ENCODE results near the gene PDLIM5.

Gene PDLIM5

DNA sequence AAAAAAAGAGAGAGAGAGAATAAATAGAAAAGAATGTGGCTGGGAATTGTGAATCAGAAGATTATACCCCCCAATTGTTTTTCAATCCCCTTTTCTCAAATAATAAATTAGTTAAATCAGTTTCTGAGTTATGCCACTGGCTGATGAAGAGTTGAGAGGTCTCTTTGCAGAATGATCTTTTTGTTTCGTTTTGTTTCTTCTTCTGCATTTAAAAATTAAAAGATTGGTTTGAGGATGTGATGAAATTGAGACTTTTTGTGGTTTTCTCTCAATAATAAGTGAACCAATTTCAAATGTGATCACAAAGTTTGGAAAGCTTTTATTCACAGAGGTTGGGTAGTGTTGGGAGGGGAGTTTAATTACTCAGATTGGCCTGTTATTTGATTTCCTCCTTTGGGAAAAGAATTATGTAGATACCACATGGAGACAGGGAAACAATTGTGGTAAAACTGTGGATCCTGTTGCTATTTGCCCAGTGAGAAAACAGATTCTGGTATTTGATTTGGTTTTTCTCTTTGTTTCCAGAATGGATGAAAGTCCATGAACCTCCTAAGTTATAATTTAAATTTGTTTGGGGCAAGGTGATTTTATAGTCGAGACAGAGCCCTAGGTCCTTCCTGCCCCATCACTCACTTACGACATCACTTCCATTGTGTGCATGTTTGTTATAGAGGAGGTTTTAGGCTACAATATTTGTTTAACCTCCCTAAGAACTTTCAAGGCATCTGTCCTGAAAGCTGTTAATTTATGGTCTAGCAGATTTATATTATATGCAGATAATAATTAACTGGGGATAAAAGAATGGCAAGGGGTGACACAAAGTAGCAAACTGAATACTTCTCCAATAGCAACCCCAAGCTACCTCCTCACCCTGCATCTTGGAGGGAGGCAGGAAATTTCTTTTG, 214.0 kb downstream of the PDLIM5 start:
- TF ChIP-seq BACH2 (CRISPR knock-in tag; IDR thresholded peaks at IDR 0.05; ENCODE audit: borderline replicate concordance) (no peak), ARNTL (CRISPR knock-in tag; IDR thresholded peaks at IDR 0.05; ENCODE audit: borderline replicate concordance, low read depth) (no peak), ISL1 (CRISPR knock-in tag; IDR thresholded peaks at IDR 0.05) (no peak), ZFP3 (CRISPR knock-in tag; IDR thresholded peaks at IDR 0.05) (no peak), OSR1 (CRISPR knock-in tag; IDR thresholded peaks at IDR 0.05) (no peak), ZNF565 (CRISPR knock-in tag; conservative IDR thresholded peaks at IDR 0.05; ENCODE audit: low read depth) (no peak), ZC3H10 (CRISPR knock-in tag; IDR thresholded peaks at IDR 0.05) (no peak), RARB (CRISPR knock-in tag; IDR thresholded peaks at IDR 0.05) (no peak), TOX (CRISPR knock-in tag; IDR thresholded peaks at IDR 0.05; ENCODE audit: borderline replicate concordance) (no peak), GLIS3 (CRISPR knock-in tag; IDR thresholded peaks at IDR 0.05) (no peak), CSDC2 (CRISPR knock-in tag; IDR thresholded peaks at IDR 0.05) (no peak), ZNF8 (CRISPR knock-in tag; IDR thresholded peaks at IDR 0.05) (no peak), TCF4 (CRISPR knock-in tag; IDR thresholded peaks at IDR 0.05; ENCODE audit: borderline replicate concordance) (no peak), PPARA (CRISPR knock-in tag; IDR thresholded peaks at IDR 0.05; ENCODE audit: borderline replicate concordance) (no peak), ZFP30 (CRISPR knock-in tag; IDR thresholded peaks at IDR 0.05) (no peak)
- TF ChIP-seq, protein P1, sequence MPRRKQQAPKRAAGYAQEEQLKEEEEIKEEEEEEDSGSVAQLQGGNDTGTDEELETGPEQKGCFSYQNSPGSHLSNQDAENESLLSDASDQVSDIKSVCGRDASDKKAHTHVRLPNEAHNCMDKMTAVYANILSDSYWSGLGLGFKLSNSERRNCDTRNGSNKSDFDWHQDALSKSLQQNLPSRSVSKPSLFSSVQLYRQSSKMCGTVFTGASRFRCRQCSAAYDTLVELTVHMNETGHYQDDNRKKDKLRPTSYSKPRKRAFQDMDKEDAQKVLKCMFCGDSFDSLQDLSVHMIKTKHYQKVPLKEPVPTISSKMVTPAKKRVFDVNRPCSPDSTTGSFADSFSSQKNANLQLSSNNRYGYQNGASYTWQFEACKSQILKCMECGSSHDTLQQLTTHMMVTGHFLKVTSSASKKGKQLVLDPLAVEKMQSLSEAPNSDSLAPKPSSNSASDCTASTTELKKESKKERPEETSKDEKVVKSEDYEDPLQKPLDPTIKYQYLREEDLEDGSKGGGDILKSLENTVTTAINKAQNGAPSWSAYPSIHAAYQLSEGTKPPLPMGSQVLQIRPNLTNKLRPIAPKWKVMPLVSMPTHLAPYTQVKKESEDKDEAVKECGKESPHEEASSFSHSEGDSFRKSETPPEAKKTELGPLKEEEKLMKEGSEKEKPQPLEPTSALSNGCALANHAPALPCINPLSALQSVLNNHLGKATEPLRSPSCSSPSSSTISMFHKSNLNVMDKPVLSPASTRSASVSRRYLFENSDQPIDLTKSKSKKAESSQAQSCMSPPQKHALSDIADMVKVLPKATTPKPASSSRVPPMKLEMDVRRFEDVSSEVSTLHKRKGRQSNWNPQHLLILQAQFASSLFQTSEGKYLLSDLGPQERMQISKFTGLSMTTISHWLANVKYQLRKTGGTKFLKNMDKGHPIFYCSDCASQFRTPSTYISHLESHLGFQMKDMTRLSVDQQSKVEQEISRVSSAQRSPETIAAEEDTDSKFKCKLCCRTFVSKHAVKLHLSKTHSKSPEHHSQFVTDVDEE (CRISPR knock-in tag; IDR thresholded peaks at IDR 0.05): no peak
- TF ChIP-seq, protein P2, sequence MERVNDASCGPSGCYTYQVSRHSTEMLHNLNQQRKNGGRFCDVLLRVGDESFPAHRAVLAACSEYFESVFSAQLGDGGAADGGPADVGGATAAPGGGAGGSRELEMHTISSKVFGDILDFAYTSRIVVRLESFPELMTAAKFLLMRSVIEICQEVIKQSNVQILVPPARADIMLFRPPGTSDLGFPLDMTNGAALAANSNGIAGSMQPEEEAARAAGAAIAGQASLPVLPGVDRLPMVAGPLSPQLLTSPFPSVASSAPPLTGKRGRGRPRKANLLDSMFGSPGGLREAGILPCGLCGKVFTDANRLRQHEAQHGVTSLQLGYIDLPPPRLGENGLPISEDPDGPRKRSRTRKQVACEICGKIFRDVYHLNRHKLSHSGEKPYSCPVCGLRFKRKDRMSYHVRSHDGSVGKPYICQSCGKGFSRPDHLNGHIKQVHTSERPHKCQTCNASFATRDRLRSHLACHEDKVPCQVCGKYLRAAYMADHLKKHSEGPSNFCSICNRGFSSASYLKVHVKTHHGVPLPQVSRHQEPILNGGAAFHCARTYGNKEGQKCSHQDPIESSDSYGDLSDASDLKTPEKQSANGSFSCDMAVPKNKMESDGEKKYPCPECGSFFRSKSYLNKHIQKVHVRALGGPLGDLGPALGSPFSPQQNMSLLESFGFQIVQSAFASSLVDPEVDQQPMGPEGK (CRISPR knock-in tag; IDR thresholded peaks at IDR 0.05; ENCODE audit: borderline replicate concordance): no peak
- TF ChIP-seq, protein P3, sequence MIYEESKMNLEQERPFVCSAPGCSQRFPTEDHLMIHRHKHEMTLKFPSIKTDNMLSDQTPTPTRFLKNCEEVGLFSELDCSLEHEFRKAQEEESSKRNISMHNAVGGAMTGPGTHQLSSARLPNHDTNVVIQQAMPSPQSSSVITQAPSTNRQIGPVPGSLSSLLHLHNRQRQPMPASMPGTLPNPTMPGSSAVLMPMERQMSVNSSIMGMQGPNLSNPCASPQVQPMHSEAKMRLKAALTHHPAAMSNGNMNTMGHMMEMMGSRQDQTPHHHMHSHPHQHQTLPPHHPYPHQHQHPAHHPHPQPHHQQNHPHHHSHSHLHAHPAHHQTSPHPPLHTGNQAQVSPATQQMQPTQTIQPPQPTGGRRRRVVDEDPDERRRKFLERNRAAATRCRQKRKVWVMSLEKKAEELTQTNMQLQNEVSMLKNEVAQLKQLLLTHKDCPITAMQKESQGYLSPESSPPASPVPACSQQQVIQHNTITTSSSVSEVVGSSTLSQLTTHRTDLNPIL (CRISPR knock-in tag; IDR thresholded peaks at IDR 0.05; ENCODE audit: low read depth): no peak
- TF ChIP-seq, protein P4, sequence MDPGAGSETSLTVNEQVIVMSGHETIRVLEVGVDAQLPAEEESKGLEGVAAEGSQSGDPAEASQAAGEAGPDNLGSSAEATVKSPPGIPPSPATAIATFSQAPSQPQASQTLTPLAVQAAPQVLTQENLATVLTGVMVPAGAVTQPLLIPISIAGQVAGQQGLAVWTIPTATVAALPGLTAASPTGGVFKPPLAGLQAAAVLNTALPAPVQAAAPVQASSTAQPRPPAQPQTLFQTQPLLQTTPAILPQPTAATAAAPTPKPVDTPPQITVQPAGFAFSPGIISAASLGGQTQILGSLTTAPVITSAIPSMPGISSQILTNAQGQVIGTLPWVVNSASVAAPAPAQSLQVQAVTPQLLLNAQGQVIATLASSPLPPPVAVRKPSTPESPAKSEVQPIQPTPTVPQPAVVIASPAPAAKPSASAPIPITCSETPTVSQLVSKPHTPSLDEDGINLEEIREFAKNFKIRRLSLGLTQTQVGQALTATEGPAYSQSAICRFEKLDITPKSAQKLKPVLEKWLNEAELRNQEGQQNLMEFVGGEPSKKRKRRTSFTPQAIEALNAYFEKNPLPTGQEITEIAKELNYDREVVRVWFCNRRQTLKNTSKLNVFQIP (CRISPR knock-in tag; IDR thresholded peaks at IDR 0.05; ENCODE audit: borderline replicate concordance, low read depth): no peak
- TF ChIP-seq, protein P5, sequence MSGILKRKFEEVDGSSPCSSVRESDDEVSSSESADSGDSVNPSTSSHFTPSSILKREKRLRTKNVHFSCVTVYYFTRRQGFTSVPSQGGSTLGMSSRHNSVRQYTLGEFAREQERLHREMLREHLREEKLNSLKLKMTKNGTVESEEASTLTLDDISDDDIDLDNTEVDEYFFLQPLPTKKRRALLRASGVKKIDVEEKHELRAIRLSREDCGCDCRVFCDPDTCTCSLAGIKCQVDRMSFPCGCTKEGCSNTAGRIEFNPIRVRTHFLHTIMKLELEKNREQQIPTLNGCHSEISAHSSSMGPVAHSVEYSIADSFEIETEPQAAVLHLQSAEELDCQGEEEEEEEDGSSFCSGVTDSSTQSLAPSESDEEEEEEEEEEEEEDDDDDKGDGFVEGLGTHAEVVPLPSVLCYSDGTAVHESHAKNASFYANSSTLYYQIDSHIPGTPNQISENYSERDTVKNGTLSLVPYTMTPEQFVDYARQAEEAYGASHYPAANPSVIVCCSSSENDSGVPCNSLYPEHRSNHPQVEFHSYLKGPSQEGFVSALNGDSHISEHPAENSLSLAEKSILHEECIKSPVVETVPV (CRISPR knock-in tag; IDR thresholded peaks at IDR 0.05): no peak
- no peak for ATAC-seq

DNA sequence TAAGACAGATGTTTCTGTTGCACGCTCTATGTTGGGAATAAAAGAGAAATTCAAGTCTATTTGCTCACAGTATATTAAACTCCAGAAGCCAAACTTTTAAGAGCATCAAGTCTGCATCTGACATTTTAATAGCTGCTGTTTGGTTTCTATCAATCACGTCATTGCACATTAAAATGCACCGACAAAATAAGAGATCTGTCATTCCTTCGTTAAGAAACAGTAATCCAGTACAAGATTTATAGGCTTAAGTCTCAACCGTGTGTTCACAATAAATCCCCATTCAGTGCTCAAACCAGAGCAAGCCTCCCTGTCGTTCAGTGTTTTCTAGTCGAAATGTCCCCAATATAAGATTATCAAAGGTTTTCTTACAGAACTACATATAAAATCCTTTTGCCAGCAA, 217.0 kb downstream of the PDLIM5 start:
- no peak for ATAC-seq
- TF ChIP-seq RARB (CRISPR knock-in tag; IDR thresholded peaks at IDR 0.05): no peak
- TF ChIP-seq ISL1 (CRISPR knock-in tag; IDR thresholded peaks at IDR 0.05): no peak
- no peak for TF ChIP-seq CSDC2 (CRISPR knock-in tag; IDR thresholded peaks at IDR 0.05)

Data from SK-N-SH treated with all-trans-retinoic acid at 6 μM for 48 hours (cell line).